Peyer's patch (tissue), 4 donors: ENCODE data around the gene RPS28.

Source experiments
- POLR2A ChIP-seq, 2 donors: fragments of 450-650 bp; IDR thresholded peaks; one replicate each; pipeline ENCODE4 v1.5.1; 2017; ENCODE audit warnings: antibody characterized with exemption in 2 of 2, mild to moderate bottlenecking in 2 of 2, moderate library complexity in 2 of 2
- TF ChIP-seq, protein P1 (sequence below), 6 experiments: fragments of 450-650 bp in 4 of 6; fragments of 200-600 bp in 2 of 6; sonication (generic) in 1 of 6; IDR thresholded peaks; one replicate each; pipeline ENCODE4 v1.5.1; 2017 to 2019; ENCODE audit warnings: antibody characterized with exemption in 6 of 6, mild to moderate bottlenecking in 3 of 6, moderate library complexity in 1 of 6

DNA sequence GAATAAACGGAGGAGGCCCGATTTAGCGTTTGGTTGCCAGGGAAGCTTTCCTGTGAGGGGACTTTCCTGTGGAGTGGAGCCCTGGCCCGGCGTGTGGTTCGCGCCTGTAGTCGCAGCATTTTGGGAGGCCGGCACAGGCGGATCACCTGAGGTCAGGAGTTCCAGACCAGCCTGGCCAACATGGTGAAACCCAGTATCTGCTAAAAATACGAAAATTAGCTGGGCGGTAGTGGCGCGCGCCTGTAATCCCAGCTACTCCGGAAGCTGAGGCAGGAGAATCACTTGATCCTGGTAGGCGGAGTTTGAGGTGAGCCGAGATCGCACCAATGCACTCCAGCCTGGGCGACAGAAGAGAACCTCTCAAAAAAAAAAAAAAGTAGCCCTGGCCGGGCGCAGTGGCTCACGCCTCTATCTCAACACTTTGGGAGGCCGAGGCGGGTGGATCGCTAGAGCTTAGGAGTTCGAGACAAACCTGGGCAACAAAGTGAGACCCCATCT is 14.8 kb downstream of the RPS28 start:
- TF ChIP-seq POLR2A (IDR thresholded peaks at IDR 0.05) = no peak
- TF ChIP-seq, protein P1, sequence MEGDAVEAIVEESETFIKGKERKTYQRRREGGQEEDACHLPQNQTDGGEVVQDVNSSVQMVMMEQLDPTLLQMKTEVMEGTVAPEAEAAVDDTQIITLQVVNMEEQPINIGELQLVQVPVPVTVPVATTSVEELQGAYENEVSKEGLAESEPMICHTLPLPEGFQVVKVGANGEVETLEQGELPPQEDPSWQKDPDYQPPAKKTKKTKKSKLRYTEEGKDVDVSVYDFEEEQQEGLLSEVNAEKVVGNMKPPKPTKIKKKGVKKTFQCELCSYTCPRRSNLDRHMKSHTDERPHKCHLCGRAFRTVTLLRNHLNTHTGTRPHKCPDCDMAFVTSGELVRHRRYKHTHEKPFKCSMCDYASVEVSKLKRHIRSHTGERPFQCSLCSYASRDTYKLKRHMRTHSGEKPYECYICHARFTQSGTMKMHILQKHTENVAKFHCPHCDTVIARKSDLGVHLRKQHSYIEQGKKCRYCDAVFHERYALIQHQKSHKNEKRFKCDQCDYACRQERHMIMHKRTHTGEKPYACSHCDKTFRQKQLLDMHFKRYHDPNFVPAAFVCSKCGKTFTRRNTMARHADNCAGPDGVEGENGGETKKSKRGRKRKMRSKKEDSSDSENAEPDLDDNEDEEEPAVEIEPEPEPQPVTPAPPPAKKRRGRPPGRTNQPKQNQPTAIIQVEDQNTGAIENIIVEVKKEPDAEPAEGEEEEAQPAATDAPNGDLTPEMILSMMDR (IDR thresholded peaks at IDR 0.05) = no peak
